ENCODE results near the gene RFX2.

Gene RFX2

DNA sequence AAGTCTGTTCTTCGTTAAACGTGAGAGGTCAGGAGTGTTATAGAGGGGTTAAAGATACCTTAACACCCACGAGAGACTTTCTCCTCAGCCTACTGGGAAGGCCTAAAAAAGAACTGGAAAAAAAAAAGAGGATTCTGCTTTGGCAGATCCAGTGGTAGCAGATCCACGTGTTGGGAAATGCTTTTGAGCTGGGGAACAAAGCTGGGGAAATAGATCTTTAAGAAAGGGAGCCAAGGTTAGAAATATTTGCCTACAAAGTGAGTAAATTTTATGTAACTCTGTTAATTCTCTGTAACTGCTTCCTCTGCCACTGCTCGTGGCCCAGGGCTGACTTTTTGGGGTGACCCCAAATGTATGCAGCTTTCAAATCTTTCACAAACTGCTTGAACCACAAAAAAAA lies 11.7 kb downstream of the RFX2 start:
- no peak for DNase-seq (ENCODE audit: low read depth in 1 of 2, low spot score in 1 of 2)
- Histone ChIP-seq H3K27me3 (ENCODE audit: insufficient read depth, poor library complexity, severe bottlenecking) (no peaks in the 10 kb centered on the region), H3K27ac (replicated peaks) (no peak overlapping the region), H3K4me3 (replicated peaks; ENCODE audit: insufficient read depth, low read length) (no peak overlapping the region)
- no peak for TF ChIP-seq POLR2AphosphoS5 (IDR thresholded peaks at IDR 0.05; ENCODE audit: low read depth)
- TF ChIP-seq, protein P1, sequence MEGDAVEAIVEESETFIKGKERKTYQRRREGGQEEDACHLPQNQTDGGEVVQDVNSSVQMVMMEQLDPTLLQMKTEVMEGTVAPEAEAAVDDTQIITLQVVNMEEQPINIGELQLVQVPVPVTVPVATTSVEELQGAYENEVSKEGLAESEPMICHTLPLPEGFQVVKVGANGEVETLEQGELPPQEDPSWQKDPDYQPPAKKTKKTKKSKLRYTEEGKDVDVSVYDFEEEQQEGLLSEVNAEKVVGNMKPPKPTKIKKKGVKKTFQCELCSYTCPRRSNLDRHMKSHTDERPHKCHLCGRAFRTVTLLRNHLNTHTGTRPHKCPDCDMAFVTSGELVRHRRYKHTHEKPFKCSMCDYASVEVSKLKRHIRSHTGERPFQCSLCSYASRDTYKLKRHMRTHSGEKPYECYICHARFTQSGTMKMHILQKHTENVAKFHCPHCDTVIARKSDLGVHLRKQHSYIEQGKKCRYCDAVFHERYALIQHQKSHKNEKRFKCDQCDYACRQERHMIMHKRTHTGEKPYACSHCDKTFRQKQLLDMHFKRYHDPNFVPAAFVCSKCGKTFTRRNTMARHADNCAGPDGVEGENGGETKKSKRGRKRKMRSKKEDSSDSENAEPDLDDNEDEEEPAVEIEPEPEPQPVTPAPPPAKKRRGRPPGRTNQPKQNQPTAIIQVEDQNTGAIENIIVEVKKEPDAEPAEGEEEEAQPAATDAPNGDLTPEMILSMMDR (IDR thresholded peaks at IDR 0.05; ENCODE audit: insufficient read depth, low read length) = no peak
- TF ChIP-seq, protein P2, sequence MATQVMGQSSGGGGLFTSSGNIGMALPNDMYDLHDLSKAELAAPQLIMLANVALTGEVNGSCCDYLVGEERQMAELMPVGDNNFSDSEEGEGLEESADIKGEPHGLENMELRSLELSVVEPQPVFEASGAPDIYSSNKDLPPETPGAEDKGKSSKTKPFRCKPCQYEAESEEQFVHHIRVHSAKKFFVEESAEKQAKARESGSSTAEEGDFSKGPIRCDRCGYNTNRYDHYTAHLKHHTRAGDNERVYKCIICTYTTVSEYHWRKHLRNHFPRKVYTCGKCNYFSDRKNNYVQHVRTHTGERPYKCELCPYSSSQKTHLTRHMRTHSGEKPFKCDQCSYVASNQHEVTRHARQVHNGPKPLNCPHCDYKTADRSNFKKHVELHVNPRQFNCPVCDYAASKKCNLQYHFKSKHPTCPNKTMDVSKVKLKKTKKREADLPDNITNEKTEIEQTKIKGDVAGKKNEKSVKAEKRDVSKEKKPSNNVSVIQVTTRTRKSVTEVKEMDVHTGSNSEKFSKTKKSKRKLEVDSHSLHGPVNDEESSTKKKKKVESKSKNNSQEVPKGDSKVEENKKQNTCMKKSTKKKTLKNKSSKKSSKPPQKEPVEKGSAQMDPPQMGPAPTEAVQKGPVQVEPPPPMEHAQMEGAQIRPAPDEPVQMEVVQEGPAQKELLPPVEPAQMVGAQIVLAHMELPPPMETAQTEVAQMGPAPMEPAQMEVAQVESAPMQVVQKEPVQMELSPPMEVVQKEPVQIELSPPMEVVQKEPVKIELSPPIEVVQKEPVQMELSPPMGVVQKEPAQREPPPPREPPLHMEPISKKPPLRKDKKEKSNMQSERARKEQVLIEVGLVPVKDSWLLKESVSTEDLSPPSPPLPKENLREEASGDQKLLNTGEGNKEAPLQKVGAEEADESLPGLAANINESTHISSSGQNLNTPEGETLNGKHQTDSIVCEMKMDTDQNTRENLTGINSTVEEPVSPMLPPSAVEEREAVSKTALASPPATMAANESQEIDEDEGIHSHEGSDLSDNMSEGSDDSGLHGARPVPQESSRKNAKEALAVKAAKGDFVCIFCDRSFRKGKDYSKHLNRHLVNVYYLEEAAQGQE (IDR thresholded peaks at IDR 0.05; ENCODE audit: insufficient replicate concordance, low read depth) = no peak
- no peak for TF ChIP-seq SPI1 (IDR thresholded peaks at IDR 0.05; ENCODE audit: borderline replicate concordance, low read depth)
- no peak for TF ChIP-seq GABPA (IDR thresholded peaks at IDR 0.05; ENCODE audit: low read depth)

DNA sequence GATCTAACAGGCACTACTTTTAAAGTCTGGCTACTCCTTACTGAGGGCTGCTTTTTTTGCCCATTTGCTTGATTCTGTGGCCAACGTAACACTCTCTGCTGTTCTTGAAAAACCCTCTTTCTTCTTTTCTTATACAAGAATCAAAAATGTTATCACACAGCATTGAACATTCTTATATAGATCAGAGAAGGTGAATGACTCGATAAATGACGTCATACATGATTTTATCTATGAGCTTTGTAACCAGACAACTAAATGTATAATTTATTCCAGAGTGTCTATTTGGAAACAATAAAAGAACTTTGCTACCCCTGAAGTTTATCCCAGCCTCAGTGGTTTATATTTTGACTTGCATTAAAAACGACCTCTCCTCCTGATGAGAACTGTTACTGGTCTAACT lies 12.4 kb downstream of the RFX2 start:
- DNase-seq (ENCODE audit: low read depth in 1 of 2, low spot score in 1 of 2) = no peak
- Histone ChIP-seq H3K27me3 (ENCODE audit: insufficient read depth, poor library complexity, severe bottlenecking) (no peaks in the 10 kb centered on the region), H3K4me3 (replicated peaks; ENCODE audit: insufficient read depth, low read length) (no peak overlapping the region), H3K27ac (replicated peaks) (no peak overlapping the region)
- TF ChIP-seq, protein P2 (IDR thresholded peaks at IDR 0.05; ENCODE audit: insufficient replicate concordance, low read depth) = no peak
- TF ChIP-seq SPI1 (IDR thresholded peaks at IDR 0.05; ENCODE audit: borderline replicate concordance, low read depth) = no peak
- TF ChIP-seq POLR2AphosphoS5 (IDR thresholded peaks at IDR 0.05; ENCODE audit: low read depth) = no peak
- no peak for TF ChIP-seq GABPA (IDR thresholded peaks at IDR 0.05; ENCODE audit: low read depth)
- TF ChIP-seq, protein P1 (IDR thresholded peaks at IDR 0.05; ENCODE audit: insufficient read depth, low read length) = no peak

DNA sequence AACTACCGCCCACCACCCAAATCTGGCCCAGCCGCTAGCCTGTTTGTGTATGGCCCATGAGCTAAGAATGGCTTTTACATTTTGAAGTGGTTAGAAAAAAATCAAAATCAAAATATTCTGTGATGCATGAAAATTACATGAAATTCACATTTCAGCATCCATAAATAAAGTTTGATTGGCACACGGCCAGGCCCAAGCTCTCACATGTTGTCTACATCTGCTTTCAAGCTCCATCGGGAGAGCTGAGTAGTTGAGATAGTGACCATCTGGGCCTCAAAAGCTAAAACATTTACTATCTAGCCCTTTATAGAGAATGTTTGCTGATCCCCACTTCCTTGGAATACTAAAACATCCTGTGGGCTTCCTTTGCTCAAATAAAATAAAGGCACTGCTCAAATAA lies 14.5 kb downstream of the RFX2 start:
- TF ChIP-seq POLR2AphosphoS5 (IDR thresholded peaks at IDR 0.05; ENCODE audit: low read depth) (no peak), GABPA (IDR thresholded peaks at IDR 0.05; ENCODE audit: low read depth) (no peak), SPI1 (IDR thresholded peaks at IDR 0.05; ENCODE audit: borderline replicate concordance, low read depth) (no peak)
- TF ChIP-seq, protein P2 (IDR thresholded peaks at IDR 0.05; ENCODE audit: insufficient replicate concordance, low read depth) = no peak
- TF ChIP-seq, protein P1 (IDR thresholded peaks at IDR 0.05; ENCODE audit: insufficient read depth, low read length) = no peak
- no peak for DNase-seq (ENCODE audit: low read depth in 1 of 2, low spot score in 1 of 2)
- Histone ChIP-seq H3K4me3 (replicated peaks; ENCODE audit: insufficient read depth, low read length) (no peak overlapping the region), H3K27me3 (ENCODE audit: insufficient read depth, poor library complexity, severe bottlenecking) (no peaks in the 10 kb centered on the region), H3K27ac (replicated peaks) (no peak overlapping the region)
